GF-D8 (cell line): ENCODE measurements around the gene BTBD17.
"Not testable (repeated sequence)": the region's sequence is repeated elsewhere in the genome, so short reads cannot be mapped to it uniquely, and the experiment has no call there.

Source experiments
- DNase-seq: peaks from one replicate; lab custom pipeline; 2025; lab: John Stamatoyannopoulos, UW

The BTBD17 gene

GRCh38 chr17:74361230-74362068, at the start of gene BTBD17:
TSS of gene BTBD17 (minus strand) at chr17:74361868. CDS start at chr17:74361819, 49 bp downstream.
- no peak for DNase-seq

DNA sequence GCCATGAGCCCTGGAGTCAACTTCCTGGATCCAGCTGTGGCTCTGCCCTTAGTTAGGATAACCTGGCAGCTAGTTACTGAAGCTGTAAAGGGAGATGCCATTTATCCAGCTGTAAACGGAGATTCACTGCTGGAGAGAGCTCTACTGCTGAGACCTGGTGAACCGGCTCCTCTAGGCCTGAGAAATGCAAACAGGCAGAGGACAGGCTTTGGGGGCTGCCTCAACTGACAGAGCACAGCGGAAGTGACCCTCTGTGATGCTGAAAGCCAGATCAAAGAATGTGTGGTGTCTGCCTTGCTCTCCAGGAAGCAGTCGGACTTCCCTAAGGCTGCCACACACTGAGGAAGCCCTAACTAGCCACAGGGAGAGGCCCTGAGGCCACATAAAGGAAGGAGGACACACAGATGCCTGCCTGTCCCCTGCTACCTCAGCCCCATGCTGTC, 48.4 kb upstream of the BTBD17 start:
- no peak for DNase-seq

GRCh38 chr17:74408815-74409214, 47.1 kb upstream of the BTBD17 start:
- no peak for DNase-seq

GRCh38 chr17:74408262-74408661, 46.6 kb upstream of the BTBD17 start:
- DNase-seq = no peak

- DNase-seq = no peak
Measured at GRCh38 chr17:74407384-74407783, 45.7 kb upstream of the BTBD17 start.

GRCh38 chr17:74405311-74405710, 43.6 kb upstream of the BTBD17 start:
- DNase-seq = not testable (repeated sequence)

DNA sequence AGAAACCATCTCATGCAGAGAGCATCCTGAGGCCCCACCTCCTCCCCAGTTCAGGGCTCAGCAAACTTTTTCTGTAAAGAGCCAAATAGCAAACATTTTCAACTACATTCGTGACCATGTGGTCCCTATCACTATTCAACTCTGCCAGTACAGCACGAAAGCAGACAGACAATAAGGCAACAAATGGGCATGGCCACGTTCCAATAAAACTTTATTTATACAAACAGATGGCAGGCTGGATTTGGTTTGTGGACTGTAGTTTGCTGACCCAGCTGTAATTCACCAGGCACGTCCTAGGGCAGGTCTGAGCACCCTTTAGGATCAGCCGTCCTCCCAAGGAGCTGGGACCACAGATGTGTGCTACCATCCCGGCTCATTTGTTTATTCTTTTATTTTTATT, 43.1 kb upstream of the BTBD17 start:
- DNase-seq = no peak

- DNase-seq = no peak
Measured at GRCh38 chr17:74404218-74404617, 42.5 kb upstream of the BTBD17 start.

- DNase-seq = no peak
Measured at GRCh38 chr17:74403512-74404137, 42.0 kb upstream of the BTBD17 start.

GRCh38 chr17:74402048-74402447, 40.4 kb upstream of the BTBD17 start:
- no peak for DNase-seq

GRCh38 chr17:74396567-74396966, 34.9 kb upstream of the BTBD17 start:
- no peak for DNase-seq

GRCh38 chr17:74394977-74395376, 33.3 kb upstream of the BTBD17 start:
- DNase-seq = no peak

DNA sequence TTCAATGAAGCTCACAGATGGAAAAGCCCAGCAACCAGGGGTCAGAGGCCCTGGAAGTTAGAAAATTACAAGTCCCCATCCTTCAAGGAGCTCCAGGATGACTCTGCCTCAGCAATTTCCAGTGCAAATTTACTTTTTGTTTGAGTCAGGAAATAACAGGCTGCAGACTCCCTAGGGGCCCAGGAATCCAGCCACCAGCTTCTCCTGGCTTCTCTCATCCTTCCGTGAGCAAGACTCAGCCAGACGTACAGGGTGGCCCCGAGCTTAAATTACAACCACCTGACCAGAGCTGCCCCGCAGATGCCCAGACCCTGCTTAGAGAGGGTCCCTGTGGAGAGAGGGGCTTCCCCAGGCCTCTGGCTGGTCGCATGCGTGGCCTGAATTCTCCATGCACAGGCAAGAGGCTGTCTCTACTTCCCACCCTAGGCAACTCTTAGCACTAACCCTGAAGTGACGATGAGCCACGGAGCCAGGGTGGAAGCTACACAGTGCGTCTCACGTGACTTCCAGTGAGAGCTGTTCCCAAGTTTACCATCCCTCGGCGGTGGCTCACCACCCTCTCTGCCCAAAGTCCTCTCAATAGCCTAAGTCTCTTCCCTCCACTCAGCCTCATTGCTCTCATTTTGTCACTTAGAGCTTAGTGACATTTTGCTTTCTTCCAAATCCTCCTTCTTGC, 32.7 kb upstream of the BTBD17 start:
- DNase-seq = no peak

GRCh38 chr17:74393346-74393942, 31.8 kb upstream of the BTBD17 start:
- no peak for DNase-seq

- DNase-seq = no peak
Measured at GRCh38 chr17:74392848-74393247, 31.2 kb upstream of the BTBD17 start.

- no peak for DNase-seq
Measured at GRCh38 chr17:74391771-74392170, 30.1 kb upstream of the BTBD17 start.

DNA sequence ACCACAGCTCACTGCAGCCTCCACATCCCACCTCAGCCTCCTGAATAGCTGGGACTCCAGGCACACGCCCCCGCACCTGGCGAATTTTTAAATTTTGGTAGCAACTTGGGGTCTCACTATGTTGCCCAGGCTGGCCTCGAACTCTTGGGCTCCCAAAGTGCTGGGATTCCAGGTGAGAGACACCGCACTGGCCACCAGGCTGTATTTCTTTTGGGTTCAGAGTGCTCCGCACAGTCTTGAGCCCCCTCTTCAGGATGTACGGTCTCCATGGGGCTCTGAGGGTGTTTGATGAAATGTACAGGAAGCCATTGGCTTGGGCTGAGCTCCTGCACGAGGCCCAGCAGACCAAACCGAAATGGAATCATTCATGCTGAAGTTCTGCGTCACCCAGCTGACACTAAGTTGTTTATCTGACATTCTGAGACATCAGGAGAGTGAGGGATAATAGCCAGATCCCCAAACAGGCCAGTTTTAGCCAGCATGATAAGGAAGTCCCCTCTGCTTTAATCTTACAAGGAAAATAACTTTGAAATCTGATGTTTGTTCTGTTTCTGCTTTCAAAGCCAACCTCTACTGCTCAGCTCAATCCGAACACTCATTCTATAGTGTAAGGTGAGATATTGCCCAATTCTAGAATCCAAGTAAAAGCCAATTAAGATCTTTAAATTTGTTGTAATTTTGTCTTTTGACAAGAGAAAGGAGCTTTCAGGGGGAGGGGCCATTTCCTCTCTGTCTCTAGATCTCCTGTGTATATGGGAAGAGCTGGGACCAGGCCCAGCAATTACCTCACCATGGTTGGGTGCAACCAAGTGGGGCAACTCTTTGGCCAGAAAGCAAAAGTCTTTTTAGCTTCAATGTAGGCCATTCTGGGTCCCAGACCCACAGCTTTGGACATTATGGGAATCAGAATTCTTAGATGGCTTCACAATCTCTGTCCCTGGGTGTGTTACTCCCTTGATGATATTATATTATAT, 29.3 kb upstream of the BTBD17 start:
- DNase-seq = no peak

DNA sequence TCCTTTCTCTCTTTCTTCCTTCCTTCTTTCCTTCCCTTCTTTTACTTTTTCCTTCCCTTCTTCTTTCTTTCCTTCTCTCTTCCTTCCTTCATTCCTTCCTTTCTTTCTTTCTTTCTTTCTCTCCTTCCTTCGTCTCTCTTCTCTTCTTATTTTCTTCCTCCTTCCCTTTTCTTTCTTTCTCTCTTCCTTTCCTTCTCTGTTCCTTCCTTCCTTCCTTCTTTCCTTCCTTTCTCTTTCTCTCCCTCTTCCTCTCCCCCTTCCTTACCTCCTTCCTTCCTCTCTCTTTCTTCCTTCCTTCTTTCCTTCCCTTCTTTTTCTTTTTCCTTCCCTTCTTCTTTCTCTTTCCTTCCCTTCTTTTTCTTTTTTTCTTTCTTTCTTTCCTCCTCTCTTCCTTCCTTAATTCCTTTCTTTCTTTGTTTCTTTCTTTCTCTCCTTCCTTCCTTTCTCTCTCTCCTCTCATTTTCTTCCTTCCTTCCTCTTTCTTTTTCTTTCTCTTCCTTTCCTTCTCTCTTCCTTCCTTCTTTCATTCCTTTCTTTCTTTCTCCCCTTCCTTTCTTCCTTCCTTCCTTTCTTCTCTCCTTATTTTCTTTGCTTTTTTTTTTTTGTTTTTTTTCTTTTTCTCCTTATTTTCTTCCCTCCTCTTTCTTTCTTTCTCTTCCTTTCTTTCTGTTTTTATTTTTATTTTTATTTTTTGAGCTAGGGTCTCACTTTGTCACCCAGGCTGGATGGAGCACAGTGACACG, 28.4 kb upstream of the BTBD17 start:
- no peak for DNase-seq

- DNase-seq = no peak
Measured at GRCh38 chr17:74389084-74389753, 27.6 kb upstream of the BTBD17 start.
